NCI-H2081 treated with DMSO at 0.1 percent for 48 hours (cell line): Measurements from ENCODE around the gene OR10G7.

ENCODE experiments used
- DNase-seq: peaks from one replicate; lab custom pipeline; 2025; lab: John Stamatoyannopoulos, UW

OR10G7 gene, protein sequence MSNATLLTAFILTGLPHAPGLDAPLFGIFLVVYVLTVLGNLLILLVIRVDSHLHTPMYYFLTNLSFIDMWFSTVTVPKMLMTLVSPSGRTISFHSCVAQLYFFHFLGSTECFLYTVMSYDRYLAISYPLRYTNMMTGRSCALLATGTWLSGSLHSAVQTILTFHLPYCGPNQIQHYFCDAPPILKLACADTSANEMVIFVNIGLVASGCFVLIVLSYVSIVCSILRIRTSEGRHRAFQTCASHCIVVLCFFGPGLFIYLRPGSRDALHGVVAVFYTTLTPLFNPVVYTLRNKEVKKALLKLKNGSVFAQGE

GRCh38 chr11:124041254-124041653 is at the start of gene OR10G7:
OR10G7 (minus strand) TSS chr11:124041325; CDS start chr11:124039001, 2,324 bp downstream.
- DNase-seq, result no peak

- DNase-seq, result no peak
Observed at GRCh38 chr11:124085997-124086846, 45.1 kb upstream of the OR10G7 start.

DNA sequence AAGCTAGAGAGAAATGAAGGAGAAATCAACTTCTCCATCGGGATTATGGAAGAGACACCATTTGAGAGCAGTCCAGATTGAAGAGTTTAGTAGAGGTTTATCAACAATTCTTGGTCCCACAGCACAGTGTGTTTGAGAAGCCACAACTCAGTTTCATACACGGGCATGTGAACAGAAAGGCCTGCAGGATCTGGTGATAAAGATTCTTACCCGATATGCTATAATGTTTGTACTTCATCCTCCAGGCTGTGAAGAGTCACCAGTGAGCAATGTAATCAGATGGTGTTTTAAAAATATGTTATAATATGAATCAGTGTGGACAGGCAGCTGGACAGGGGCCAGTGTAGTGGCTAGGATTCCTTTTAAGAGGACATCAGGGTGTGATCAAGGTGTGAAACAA is 44.5 kb upstream of the OR10G7 start:
- no peak for DNase-seq

GRCh38 chr11:124082371-124082770 is 41.2 kb upstream of the OR10G7 start:
- DNase-seq, result no peak

- DNase-seq, result no peak
Observed at GRCh38 chr11:124081483-124081882, 40.4 kb upstream of the OR10G7 start.

DNA sequence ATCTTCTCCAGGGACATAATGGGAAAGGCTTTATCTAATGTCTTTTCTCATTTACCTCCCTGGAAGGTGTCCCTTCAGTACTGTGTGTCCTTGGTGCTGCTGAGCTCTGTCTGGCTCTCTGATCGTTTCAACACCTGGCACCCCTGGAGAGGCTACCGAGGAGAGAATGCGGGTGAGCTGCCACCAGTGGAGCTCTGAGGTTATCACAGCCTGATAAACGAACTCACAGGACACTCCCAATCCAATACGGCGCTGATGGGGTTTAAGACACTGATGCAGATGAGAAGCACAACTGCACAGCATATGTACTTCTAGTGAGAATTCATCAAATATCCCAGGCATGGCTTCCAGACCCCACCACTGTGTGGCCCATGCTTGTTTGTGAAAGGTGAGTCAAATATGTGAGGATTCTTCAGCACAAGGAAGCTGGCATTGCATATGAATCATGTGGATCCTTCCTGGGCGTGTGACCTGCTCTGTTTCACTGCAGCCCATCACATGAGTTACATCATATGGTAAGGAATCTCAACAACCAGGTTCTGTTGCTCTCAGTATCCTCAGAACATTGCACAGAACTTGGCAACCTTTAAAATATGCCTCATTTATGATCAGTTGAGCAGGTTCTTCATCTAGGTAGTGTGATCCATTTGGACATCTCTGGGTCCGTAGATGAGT is 39.3 kb upstream of the OR10G7 start:
- DNase-seq, result no peak

DNA sequence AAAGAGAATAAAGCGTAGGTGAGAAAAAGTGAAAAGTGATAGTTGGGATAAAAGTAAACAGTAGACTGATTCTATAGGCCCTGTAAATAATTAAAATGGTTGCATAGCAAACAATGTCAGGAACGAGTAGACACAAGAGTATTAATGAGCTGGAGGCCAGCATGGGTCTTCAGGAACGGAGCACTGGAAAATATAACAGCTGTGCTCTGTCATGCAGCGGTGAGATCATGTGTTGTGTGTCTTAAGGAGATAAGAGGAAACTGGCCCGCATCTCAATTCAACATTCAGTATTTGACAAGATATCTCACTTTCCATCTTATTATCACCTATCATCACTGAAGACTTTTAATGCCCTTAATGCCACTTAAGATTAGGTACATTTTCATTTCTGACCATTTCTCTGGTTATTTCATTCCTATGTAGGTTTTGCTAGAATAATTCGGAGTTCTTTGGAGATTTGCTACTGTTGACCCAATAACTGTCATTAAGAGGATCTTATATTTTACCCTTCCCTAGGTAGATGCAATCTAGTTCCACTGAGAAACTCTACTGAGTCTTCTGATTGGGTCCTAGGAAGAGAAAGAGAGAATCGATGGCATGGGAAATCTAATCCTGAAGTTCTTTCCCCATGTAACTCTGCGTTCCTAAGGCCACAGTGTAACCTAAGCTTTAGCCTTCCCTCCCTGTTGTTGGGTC is 38.7 kb upstream of the OR10G7 start:
- no peak for DNase-seq

DNA sequence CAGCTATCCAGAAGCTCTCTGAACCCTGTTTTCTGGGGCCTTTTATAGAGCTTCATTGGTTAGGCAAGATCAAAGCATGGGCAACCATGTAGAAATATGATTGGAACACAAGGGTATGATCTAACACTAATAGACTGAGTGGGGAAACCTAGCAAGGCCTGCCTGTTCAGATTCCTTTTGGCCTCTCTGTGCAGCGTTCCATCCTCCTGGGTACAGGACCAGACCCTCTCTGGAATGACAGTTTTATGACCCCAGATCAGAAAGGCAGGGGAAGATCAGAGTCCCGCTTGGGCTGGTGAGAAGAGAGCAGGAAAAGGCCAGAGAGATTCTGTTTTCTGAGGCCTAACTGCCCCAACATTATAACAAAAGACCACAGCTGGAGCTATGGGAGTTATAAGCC is 37.5 kb upstream of the OR10G7 start:
- no peak for DNase-seq

DNA sequence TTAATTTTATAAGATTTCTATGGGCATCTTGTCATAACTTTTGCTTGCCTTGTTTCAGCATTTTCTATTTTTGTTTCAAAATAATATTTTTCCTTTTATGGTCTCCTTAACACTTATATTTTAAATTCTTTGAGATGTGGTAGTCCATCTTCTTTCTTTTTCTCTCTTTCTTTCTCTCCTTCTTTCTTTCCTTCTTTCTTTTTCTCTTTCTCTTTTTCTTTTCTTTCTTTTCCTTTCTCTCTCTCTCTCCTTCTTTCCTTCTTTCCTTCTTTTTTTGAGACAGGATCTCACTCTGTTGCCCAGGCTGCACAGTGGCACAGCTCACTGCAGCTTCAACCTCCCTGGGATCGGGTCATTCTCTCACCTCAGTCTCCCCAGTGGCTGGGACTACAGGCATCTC is 36.1 kb upstream of the OR10G7 start:
- no peak for DNase-seq

- no peak for DNase-seq
Observed at GRCh38 chr11:124075841-124076651, 34.9 kb upstream of the OR10G7 start.

GRCh38 chr11:124075492-124075840 is 34.3 kb upstream of the OR10G7 start:
- no peak for DNase-seq

DNA sequence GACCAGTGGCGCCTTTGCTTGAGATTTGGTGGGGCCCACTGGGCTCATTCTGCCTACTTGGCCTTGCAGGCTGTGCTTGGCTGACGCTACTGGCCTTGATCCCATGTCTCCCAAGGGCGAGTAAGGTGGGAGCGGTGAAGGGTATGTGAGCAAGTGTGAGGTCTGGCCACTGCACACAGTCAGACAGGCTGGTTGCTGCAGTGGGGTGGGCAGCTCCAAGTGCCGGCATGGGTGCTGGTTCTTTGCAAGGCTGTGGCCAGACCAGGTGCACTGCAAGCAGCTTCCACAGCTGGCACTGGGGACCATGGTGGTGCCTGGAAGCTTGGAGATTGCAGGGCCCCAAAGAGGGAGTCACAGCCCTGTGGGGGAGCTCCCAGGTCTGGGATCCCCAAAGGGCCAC is 33.4 kb upstream of the OR10G7 start:
- DNase-seq, result no peak

DNA sequence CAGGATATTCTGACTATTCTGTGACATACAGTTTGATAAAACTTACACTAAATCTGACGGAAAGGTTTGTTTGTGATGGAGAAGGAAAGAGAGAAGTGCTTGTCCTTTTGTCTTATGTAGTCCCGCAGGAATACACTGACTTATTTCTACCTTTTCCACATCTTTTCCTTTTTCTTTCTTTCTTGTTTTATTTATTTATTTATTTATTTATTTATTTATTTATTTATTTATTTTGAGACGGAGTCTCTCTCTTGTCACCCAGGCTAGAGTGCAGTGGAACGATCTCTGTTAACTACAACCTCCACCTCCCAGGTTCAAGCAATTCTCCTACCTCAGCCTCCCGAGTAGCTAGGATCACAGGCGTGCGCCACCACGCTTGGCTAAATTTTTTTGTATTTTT is 31.0 kb upstream of the OR10G7 start:
- DNase-seq, result no peak

DNA sequence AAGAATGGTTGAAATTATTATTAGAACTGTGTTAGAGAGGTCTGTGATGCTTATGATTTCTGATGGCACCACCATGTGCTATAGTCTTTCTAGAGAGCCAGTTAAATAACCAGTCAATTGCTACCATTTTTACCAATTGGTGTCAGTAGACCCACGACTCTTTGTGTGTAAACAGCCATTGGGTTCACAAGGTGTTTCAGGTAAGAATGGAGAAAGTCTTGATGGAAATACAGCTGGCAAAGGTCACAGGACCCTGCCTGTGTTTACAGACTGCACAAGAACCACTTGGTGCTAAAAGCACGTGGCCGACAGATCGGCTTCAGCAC is 30.5 kb upstream of the OR10G7 start:
- no peak for DNase-seq

DNA sequence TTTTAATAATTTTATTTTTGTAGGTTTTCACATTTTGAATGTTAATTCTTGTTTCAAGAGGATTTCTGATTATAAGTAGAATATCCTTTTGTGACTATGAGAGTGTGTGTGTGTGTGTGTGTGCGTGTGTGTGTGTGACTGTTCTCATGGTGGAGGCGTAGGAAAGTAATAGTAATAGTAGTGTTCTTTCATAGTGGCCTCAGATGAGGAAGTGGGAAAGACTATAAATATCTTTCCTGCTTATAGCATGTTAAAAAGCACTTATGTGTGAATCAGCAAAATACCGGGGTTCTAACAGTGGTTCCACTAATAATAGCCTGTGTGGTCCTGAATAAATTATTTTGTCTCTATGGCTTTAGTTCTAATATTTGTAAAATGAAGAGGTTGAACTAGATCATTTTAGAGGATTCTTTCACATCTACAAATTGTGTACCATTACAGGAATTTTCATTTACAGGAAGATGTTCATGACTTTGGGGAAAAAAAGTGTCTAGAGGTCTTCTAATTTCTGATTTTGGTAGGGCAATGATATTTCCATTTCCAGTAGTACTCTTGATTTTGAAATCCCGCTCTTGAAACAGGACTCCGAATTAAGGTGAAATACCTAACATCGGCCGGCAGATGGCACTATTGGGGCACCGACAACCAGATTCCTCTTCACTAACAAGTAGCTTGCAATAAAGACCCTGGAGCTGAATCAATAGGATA is 29.9 kb upstream of the OR10G7 start:
- DNase-seq, result peak; percentile 17

- no peak for DNase-seq
Observed at GRCh38 chr11:124069429-124070401, 28.6 kb upstream of the OR10G7 start.

DNA sequence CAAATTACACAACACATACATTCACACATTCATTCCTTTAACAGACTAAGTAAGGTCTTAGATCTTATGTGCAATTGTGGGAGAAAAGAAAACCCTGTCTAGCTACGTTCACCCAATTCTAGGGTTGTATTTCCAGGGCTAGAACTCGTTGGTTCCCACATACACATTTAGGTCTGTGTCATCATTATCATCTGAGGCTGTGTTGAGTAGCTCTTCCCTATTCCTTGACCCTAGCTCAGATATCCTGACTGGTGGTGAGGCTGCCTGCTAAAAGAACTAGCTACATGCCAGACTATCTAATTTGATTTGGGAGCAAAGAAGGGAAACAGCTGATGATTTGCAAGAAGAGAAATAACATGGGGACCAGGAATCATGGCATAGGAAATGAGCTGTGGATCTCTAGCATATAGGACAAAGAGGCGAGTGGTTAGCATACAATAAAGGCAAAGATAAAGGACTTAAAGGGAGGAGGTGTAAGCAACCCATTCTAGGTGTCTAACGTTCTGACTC is 27.5 kb upstream of the OR10G7 start:
- DNase-seq, result no peak

DNA sequence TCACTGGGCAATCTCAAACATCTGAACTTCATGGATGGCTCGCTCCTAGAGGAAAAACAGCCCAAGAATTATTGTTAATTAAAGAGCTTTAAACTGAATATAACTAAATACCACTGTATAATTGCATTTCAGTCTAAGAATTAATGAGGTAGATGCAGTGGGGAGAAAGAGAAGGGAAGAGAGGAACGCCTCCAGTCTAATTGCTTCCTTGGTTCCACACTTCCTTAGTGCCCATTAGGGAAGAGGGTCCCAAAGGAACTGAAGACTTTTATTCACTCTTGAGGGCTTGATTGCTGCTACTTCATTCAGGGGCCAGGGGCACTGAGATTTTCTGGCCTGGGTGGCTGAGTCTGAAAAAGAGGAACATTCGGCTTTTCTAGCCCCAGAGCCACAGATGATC is 11.8 kb upstream of the OR10G7 start:
- DNase-seq, result no peak

DNA sequence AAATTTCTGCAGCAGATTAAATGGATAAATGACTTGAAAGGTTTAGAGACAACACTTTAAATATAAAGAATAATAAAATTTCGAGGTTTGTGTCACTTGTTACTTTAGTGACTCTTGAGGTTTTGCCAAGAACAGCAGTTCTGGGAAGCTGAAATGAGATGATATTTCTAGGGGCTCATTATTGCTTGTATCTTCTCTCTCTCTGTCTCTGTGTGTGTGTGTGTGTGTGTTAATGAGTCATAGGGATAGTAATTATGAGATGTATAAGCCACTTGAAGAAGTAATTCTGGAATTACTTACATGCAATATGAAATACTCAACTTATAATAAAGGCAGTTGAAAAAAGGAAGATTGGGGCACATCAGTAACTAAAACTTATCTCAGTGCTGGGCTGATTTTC is 9.6 kb upstream of the OR10G7 start:
- no peak for DNase-seq

DNA sequence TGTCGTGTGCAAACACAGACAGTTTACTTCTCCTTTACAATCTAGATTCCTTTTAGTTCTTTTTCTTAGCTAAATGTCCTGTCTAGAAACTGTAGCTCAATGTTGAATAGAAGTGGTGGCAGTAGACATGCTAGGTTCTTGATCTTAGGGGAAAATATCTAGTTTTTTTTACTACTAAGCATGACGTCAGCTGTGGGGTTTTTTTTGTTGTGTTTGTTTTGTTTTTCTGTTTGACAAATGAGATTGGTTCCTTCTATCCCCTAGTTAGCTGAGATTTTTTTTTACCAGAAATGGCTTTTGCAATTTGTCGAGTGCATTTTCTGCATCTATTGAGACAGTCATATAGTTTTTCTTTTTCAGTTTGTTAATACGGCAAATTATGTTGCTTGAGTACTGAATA is 2.3 kb upstream of the OR10G7 start:
- DNase-seq, result no peak
